Measurements from ENCODE around the gene NLRP6.
"Not testable (repeated sequence)": the region's sequence is repeated elsewhere in the genome, so short reads cannot be mapped to it uniquely, and the experiment has no call there.

Gene NLRP6

GRCh38 chr11:294780-295179, 16.6 kb downstream of the NLRP6 start:
- DNase-seq, result no peak

DNA sequence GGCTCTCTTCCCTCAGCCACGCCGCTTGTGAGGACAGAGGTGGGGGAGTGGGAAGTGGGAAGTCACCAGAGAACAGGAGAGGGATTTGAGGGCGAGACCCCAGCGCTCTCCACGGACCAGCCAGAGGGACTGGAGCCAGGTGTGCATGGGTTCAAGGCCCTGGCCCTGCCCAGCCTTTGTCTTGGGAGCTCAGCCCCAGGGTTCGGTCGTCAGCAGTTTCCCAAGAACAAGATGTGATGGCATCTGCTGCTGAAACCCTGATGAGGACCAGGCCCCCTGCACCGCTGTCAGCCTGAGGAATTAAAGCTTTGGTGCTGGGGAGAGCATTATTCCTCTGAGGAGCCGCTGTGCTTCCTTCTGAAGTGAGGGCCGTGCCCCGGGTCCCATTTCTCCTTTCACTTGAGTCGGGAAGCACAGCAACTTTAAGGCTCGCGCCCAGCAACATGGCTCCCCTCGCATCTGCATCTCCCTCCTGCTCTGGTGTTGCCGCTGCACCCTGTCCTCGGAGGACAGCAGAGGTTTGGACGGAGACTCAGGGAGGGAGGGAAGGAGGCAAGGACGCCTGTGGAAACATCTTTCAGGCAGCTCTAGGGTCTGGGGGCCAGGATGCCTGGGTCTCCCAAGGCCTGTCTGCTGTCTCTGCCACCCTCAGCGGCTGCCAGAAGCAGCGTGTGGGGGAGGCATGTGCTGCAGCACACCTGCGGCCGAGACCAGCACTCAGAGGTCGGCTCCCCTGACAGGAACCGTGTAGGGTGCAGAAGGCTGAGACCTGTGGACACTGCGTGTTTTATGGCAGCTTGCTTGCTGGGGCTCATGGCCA, 17.4 kb downstream of the NLRP6 start:
- DNase-seq, result no peak

GRCh38 chr11:296171-297050, 18.2 kb downstream of the NLRP6 start:
- DNase-seq, result no peak

DNA sequence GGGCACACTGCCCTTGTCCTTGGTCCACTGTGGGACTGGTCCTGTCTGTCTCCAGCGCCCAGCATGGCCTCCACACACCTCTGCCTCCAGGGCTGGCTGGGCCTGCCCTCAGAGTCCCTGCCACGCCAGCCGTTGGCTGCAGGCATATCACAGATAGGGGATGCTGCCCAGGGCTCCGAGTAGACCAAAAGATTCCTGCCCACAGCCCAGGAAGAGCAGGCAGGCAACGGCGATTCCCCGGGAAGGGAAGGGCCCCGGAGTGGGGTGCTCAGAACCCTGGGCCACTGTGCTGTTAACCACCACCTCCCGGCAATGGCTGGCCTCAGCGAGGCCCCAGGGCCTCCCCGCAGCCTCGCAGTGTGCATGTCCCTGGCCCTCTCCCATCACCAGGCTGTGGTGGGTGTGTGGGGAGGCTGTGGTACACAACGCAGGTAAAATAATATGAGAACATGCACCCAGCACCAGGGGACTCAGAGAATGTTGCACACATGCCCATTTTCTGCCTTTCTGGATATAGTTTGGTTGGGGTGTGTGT, 18.9 kb downstream of the NLRP6 start:
- DNase-seq, result no peak

DNA sequence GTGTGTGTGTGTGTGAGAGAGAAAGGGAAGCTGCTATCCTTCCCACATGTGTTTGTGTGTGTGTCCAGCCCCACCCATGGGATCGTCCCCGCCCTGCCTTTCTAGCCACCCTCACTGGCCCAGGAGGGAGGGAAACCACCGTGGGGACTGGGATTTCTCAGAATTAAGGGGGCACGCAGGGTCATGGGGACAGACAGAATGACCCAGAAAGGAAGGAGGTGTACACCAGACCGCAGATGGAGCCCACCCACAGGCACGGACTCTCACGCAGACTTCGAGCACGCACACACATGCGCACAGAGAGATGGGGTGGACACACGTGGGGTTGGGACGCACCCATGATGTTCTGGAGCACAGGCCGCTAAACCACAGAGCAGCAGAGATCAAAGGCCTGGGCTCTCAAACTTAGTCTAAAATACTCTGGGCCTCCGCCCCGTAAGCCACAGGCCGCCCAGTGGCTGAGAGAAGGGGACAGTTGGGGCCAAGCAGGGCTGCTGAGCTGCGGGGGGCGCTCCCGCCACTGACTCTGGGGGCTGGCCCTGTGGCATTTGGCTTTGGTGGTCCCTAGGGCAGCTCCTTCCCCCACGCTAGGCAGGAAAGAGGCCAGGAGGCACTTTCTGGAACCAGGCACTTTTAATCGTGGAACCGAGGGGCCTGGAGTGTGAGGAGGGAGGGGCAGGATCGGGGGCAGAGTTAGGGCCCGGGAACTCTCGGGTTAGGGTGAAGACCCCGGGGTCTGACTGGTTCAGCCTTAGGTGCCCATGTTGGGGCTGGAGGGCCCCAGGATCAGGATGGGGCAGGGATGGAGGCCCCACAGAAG, 19.6 kb downstream of the NLRP6 start:
- peak; percentile 49 for DNase-seq

DNA sequence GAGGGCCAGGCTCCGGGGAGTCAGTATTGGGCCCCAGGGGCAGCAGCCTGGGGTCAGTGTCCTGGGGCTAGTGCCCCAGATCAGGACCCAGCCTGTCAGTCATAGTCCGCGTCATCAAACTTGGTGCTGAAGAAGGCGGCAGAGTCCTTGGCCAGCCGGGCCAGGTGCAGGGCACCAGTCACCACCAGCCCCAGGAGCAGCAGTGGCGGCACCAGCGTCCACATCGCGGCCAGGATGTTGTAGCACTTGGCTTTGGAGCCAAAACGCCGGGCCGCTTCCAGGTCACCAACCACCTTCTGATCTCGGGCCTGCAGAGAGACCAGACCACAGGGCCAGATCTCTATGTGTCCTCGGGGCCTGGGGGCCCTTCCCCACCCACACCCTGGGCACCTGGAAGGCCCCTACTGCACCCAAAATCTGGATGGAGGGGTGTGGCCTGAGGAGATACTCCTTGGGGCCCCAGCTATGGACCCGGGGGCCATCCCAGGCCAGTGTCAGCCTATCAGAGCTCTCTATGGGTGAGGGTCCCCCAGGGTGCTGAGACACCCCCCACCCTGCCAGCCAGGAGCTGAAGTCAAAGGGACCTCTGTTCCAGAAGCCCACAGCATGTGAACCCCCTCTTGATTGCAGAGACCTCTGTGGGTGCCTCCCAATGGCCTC, 20.3 kb downstream of the NLRP6 start:
- DNase-seq, result no peak

- DNase-seq, result no peak
Measured at GRCh38 chr11:299081-299891, 21.1 kb downstream of the NLRP6 start, which contains the start of gene IFITM5. Gene IFITM5 (minus strand): TSS chr11:299526. CDS start chr11:299490, 36 bp downstream.

GRCh38 chr11:299951-300735, 21.9 kb downstream of the NLRP6 start:
- no peak for DNase-seq

DNA sequence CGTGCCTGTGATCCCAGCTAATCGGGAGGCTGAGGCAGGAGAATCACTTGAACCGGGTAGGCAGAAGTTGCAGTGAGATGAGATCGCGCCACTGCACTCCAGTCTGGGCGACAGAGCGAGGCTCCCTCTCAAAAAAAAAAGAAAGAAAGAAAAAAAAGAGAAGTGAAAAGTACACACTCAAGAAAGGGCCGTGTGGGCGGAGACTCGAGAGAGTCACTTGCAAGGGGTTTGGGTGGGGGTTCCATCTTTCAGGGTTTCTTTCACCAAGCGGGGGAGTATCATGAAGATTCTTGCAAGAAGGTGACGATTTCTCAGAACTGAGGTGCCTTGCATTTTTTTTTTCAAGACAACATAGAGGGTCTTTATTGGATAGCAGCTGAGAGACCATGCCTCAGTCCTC, 25.2 kb downstream of the NLRP6 start:
- peak; percentile 48 for DNase-seq

DNA sequence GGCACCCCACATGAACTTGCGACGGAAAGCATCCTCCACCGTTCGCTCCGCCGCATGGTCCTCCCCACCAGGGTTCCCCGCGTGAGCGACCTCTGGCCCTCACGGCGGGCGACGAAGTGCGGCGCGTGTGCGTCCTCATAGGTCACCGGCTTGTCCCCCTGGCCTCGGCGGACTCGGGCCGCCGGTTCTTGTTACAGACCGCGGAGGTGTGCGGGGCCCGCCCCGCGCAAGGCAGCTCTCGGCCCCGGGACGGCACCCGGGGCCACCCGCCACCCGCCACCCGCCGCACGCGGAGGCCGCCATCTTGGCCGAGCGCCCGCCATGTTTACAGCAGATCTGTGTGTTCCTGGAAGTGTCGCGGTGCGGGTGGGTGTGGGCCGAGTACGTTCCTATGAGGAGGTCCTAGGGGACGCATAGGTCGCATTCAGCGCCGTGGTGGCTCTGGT, 25.9 kb downstream of the NLRP6 start:
- no peak for DNase-seq

DNA sequence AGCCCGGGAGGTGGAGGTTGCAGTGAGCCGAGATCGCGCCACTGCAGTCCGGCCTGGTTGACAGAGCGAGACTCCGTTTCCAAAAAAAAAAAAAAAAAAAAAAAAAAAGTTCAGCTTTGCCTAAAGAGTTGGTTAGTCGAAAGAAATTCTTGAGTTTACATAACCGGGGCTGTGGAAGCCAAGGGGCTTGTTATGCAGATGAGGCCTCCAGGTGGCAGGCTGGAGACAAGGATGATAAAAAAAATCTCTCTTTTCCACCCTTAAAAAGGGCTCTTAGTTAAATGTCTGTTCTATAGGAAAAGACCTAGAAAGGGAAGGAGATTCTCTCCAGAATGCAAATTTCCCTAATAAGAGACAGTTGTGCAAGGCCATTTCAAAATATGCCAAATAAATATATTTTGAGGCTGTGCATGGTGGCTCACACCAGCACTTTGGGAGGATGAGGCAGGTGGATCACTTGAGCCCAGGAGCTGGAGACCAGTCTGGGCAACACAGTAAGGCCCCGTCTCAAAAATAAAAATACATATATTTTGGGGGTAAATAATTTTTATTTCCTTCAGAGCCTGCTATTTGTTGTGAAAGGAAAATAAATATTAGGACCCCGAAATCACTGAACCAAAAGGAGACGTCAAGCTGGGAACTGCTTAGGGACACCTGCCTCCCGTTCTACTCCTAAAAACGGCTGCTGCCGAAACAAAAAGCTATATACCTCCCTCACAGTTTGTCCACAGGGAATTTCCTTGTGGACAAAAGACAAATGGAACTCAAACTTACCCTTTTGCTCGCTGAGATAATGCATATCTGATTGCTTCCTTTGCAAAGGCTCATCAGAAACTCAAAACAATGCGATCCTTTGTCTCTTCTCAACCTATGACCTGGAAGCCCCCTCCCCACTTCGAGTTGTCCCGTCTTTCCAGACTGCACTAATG, 27.0 kb downstream of the NLRP6 start:
- peak; percentile 59 for DNase-seq

DNA sequence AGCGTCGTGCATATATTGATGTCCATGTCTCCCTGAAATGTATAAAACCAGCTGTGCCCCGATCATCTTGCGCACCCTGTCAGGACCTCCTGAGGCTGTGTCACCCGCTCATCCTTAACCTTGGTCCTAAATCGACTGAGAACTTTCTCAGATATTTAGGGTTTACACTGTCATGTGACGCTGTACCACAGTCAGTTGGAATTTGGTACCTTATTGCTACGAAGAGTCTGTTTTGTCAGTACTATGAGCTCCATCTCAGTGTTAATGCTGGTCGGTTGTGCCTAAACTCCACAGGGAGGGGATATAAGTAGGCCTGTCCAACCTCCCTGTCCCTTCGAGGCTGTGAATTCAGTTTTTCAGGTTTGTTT, 27.6 kb downstream of the NLRP6 start:
- DNase-seq, result no peak

DNA sequence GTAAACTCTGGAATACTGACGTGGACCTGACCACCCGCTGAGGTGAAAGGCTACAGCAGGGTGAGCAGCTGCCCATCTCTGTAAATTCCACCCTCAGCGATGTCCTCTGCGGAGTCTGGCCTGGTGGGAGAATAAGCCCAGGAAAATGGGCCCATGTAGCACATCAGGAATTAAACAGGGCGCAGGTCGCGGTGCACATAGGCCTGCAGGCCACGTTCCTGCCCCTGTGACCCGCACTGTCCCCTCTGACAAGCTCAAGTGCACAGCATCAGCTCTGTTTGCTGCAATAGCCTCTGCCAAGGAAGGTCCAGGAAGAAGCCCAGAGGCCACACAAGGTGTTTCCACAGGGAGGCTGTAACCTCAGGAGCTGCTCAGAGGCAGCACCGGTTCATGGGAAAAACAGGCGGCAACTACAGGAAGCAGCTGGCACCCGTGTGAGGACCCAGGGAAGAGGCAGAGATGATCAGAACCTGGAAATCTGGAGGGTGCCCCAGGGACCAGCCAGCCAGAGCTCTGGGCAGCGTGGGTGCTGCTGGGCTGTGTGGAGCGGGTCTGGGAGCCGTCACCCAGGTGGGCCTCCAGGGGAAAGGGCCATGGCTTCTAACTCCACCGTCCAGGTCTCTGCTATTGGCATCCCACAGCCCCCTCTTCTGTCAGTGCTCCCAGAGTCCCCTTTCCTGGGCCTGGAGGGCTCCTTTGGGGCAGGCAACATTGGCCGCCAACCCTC, 28.6 kb downstream of the NLRP6 start:
- DNase-seq, result no peak

GRCh38 chr11:307766-308708, 29.8 kb downstream of the NLRP6 start, which contains the start of gene IFITM2:
Gene IFITM2 (plus strand): TSS chr11:307816. CDS start chr11:308193, 377 bp downstream.
- DNase-seq, result peak; percentile 88

GRCh38 chr11:308740-309665, 30.8 kb downstream of the NLRP6 start:
- DNase-seq, result not testable (repeated sequence)

GRCh38 chr11:309979-310572, 31.9 kb downstream of the NLRP6 start:
- DNase-seq, result not testable (repeated sequence)

All from inflammatory macrophage treated with lipopolysaccharide for 4 hours (primary cell).